ENCODE data around the gene ING2.
"Not testable (repeated sequence)": the region's sequence is repeated elsewhere in the genome, so short reads cannot be mapped to it uniquely, and the experiment has no call there.

Gene ING2

DNA sequence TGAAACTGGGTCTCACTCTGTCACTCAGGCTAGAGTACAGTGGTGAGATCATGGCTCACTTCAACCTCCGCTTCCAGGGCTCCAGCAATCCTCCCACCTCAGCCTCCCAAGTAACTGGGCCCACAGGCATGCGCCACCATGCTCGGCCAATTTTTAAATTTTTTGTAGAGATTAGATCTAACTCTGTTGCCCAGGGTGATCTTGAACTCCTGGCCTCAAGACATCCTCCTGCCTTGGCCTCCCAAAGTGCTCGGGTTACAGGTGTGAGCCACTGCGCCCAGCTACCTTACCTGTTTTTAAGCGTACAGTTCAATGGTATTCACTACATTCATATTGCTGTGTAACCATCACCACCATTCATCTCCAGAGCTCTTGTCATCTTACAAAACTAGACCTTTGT is 41.5 kb downstream of the ING2 start:
- no peak for DNase-seq

- DNase-seq: no peak
These were observed 43.4 kb downstream of the ING2 start for GRCh38 chr4:183548306-183548705.

- DNase-seq: no peak
These were observed 45.7 kb downstream of the ING2 start for GRCh38 chr4:183550345-183551093.

GRCh38 chr4:183552274-183553146 is 47.7 kb downstream of the ING2 start:
- DNase-seq: no peak

- DNase-seq: not testable (repeated sequence)
These were observed 48.3 kb downstream of the ING2 start for GRCh38 chr4:183553147-183553478.

- peak in 1 of 56 donors; percentile 16 for DNase-seq
These were observed 48.9 kb downstream of the ING2 start for GRCh38 chr4:183553601-183554345.

DNA sequence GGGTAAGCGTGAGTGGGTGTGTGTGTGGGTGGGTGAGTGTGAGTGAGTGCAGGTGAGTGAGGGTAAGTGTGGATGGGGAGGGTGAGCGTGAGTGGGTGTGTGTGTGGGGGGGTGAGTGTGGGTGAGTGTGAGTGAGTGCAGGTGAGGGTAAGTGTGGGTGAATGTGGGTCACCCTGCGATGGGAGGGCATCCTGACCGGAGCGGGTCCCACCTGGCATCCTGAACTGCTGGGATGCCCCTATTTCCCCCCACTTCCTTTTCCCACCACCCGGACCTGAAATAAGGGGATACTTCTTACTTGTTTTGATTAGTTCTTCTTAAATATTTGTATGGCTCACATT is 49.5 kb downstream of the ING2 start:
- no peak for DNase-seq

DNA sequence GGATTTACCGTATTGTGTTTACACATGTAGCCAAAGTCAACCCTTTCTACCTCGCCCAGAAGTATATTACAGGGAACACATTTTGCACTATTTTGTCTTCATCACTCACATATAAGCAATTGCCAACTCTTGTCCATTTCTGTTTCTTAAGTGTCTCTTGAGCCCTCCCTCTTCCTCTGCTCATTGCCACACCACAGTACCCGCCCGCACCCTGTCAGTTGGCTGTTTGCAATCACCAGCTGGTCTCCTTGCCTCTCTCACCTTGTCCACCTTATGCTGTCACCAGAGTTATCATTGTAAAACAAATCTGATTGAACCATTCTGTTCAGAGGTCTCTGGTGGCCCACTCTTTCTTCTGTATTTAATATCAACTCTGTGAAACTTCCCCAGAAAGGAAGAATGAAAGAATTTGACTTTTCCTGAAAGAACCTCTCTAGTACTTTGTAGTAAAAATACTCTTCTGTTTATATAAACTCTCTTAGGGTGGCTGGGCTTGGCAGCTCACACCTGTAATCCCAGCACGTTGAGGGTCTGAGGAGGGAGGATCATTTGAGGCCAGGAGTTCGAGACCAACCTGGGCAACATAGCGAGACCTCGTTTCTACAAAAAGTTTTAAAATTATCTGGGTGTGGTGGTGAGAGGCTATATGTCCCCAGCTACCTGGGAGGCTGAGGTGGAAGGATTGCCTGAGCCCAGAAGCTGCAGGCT is 50.2 kb downstream of the ING2 start:
- DNase-seq: no peak

- no peak for DNase-seq
These were observed 52.1 kb downstream of the ING2 start for GRCh38 chr4:183556947-183557346.

DNA sequence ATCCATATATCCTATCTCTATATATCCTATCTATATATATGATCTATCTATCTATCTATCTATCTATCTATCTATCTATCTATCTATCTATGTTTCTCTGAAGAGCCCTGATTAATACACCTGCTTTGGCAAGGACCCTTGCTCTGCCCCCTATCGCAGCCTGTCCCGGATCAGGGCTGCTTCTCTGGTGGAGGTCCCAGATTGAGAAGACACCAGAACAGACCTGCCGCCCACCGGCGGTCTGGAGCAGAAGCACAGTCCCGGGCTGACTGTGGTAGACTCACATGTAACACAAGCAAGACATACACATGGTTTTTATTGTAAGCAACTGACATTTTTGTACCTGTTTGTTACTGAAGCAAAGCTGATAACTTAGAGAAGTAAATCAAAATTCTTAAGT is 52.8 kb downstream of the ING2 start:
- no peak for DNase-seq

DNA sequence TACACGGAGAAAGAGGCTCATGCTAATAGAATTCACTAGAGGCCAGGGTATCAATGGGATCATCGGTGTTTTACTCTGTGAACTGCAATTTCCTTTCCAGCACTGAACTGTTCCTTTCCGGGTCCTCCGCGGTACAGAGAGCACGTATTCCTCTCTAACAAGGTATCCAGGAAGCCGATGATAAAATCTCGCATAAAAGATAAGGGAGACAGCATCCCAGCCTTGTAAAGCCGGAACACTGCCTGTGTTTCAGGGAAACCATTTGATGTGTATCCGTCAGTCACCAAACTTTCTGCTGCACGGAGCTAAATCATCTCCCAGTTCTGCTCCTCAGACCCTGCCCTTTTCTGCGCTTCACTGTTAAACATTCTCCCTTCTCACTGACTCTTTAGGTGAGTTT is 54.0 kb downstream of the ING2 start:
- DNase-seq: no peak

- no peak for DNase-seq
These were observed 57.0 kb downstream of the ING2 start for GRCh38 chr4:183561905-183562304.

All from nucleus accumbens (tissue), 56 donors.